Astrocyte (in vitro differentiated cells and primary cell): ENCODE data around the gene MYADML2. TPM values are rescaled to one million over a fixed set of nuclear protein-coding genes. Genes with fewer than 3 reads are reported as not detected.

Experiments
- DNase-seq: peaks from one replicate; pipeline ENCODE4 v3.0.0-alpha.2; 2010; ENCODE audit warnings: low read depth
- FAIRE-seq: peaks from 2 replicates; lab custom pipeline; 2011; peaks lifted over from hg19 to GRCh38; lab: Jason Lieb, UNC
- H2AFZ ChIP-seq: 2 replicates; pipeline ENCODE4 v1.6.0; 2012; ENCODE audit warnings: low read depth, low read length, inconsistent platforms
- H3K27ac ChIP-seq: 2 replicates; pipeline ENCODE4 v1.5.1; 2011; ENCODE audit warnings: low read depth, low read length, inconsistent platforms
- H3K27me3 ChIP-seq: 2 replicates; pipeline ENCODE4 v1.6.0; 2011; ENCODE audit warnings: low read length, inconsistent platforms; ENCODE audit not compliant: insufficient read depth
- H3K36me3 ChIP-seq: 2 replicates; pipeline ENCODE4 v1.5.1; 2011; ENCODE audit warnings: low read length, inconsistent platforms; ENCODE audit not compliant: insufficient read depth
- H3K4me1 ChIP-seq: 2 replicates; pipeline ENCODE4 v1.5.1; 2011; ENCODE audit warnings: low read length, inconsistent platforms; ENCODE audit not compliant: insufficient read depth
- H3K4me2 ChIP-seq: 2 replicates; pipeline ENCODE4 v1.6.0; 2012; ENCODE audit warnings: low read length, inconsistent platforms
- H3K4me3 ChIP-seq: 2 replicates; pipeline ENCODE4 v1.5.1; 2011; ENCODE audit warnings: low read depth, mild to moderate bottlenecking, low read length, inconsistent platforms; ENCODE audit not compliant: insufficient read depth
- H3K79me2 ChIP-seq: 2 replicates; pipeline ENCODE4 v1.6.0; 2012; ENCODE audit warnings: mild to moderate bottlenecking, low read length, inconsistent platforms; ENCODE audit not compliant: insufficient read depth
- H3K9ac ChIP-seq: 2 replicates; pipeline ENCODE4 v1.6.0; 2012; ENCODE audit warnings: mild to moderate bottlenecking, low read length, inconsistent platforms
- H3K9me3 ChIP-seq: 2 replicates; pipeline ENCODE4 v1.5.1; 2012; ENCODE audit warnings: low read depth, mild to moderate bottlenecking, low read length, inconsistent platforms; ENCODE audit not compliant: insufficient read depth
- H4K20me1 ChIP-seq: 2 replicates; pipeline ENCODE4 v1.6.0; 2012; ENCODE audit warnings: low read length, inconsistent platforms; ENCODE audit not compliant: insufficient read depth
- H3K27ac Mint-ChIP-seq: one replicate; pipeline ENCODE4 v1.8.0; 2021; ENCODE audit warnings: mild to moderate bottlenecking, mixed read lengths; ENCODE audit not compliant: unreplicated experiment
- H3K27me3 Mint-ChIP-seq: one replicate; pipeline ENCODE4 v1.8.0; 2021; ENCODE audit warnings: low read depth, mixed read lengths; ENCODE audit not compliant: unreplicated experiment
- H3K36me3 Mint-ChIP-seq: one replicate; pipeline ENCODE4 v1.8.0; 2021; ENCODE audit warnings: low read depth, mixed read lengths; ENCODE audit not compliant: unreplicated experiment
- H3K4me1 Mint-ChIP-seq: one replicate; pipeline ENCODE4 v1.8.0; 2021; ENCODE audit warnings: low read depth, mixed read lengths; ENCODE audit not compliant: unreplicated experiment
- H3K4me3 Mint-ChIP-seq: one replicate; pipeline ENCODE4 v1.8.0; 2021; ENCODE audit warnings: mild to moderate bottlenecking, moderate library complexity, mixed read lengths; ENCODE audit not compliant: unreplicated experiment
- H3K9me3 Mint-ChIP-seq: one replicate; pipeline ENCODE4 v1.8.0; 2021; ENCODE audit warnings: mild to moderate bottlenecking, mixed read lengths; ENCODE audit not compliant: unreplicated experiment
- CTCF ChIP-seq: IDR thresholded peaks from 2 replicates; pipeline ENCODE4 v1.5.1; 2011; ENCODE audit warnings: low read depth, mild to moderate bottlenecking, inconsistent platforms, low read length, moderate library complexity; ENCODE audit not compliant: insufficient read depth
- EZH2 ChIP-seq: IDR thresholded peaks from 2 replicates; pipeline ENCODE4 v1.6.1; 2012; ENCODE audit warnings: mild to moderate bottlenecking, low read length, inconsistent platforms; ENCODE audit not compliant: insufficient read depth
- total RNA-seq: library from RNA; stranded (reverse); gene quantifications from 2 replicates; pipeline ENCODE4 v1.2.1, GENCODE V29; 2021

MYADML2 gene
- total RNA-seq, 1 donor from 2014 or later = not detected

DNA sequence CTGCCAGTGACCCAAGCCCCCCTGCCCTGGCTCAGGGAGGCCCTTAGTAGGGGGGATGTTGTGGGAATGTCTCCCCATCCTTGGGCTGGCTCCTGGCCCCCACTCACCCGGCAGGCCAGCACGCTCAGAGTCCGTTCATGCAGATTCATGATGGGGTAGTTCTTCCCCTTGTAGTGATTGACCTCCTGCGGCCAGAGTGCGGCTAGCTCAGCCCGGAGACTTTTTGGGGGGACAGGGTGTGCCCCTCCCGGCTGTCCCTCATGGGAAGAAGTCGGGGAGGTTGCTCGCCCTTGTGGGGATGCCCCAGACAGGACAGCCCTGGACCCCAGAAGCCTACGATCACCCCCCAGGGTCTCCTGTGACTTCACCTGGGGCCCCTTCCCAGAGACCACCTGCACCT lies 41.0 kb downstream of the MYADML2 start:
- H3K4me3 Mint-ChIP-seq = no peak overlapping the region

GRCh38 chr17:81905424-81905875 lies 41.6 kb downstream of the MYADML2 start:
- Mint-ChIP-seq H3K4me1 (peaks cover 2% of the 10 kb centered on the region), H3K36me3 (peaks cover 3% of the 10 kb centered on the region), H3K4me3 (no peak overlapping the region), H3K9me3 (no peaks in the 10 kb centered on the region), H3K27me3 (no peaks in the 10 kb centered on the region), H3K27ac (no peak overlapping the region)
- TF ChIP-seq EZH2 (no peak), CTCF (no peak)
- H3K79me2 ChIP-seq = peaks cover 6% of the 10 kb centered on the region
- H3K9ac ChIP-seq = no peak overlapping the region
- H3K27me3 ChIP-seq = no peaks in the 10 kb centered on the region
- peaks cover 26% of the 10 kb centered on the region for H4K20me1 ChIP-seq
- FAIRE-seq = no peak
- no peak for DNase-seq
- peaks cover 8% of the 10 kb centered on the region for H3K4me1 ChIP-seq
- H3K27ac ChIP-seq = no peak overlapping the region
- H3K36me3 ChIP-seq = no peaks in the 10 kb centered on the region
- H3K4me2 ChIP-seq = no peak overlapping the region
- H3K9me3 ChIP-seq = no peaks in the 10 kb centered on the region
- H3K4me3 ChIP-seq = no peak overlapping the region
- H2AFZ ChIP-seq = no peak overlapping the region

More for the DNA sequence above, 41.0 kb downstream of the MYADML2 start:
- TF ChIP-seq CTCF (no peak), EZH2 (no peak)
- H3K27ac ChIP-seq = no peak overlapping the region
- H3K4me1 Mint-ChIP-seq = peaks cover 2% of the 10 kb centered on the region
- peaks cover 10% of the 10 kb centered on the region for H3K4me1 ChIP-seq
- H3K27ac Mint-ChIP-seq = no peak overlapping the region
- no peaks in the 10 kb centered on the region for H3K9me3 Mint-ChIP-seq
- H3K79me2 ChIP-seq = peaks cover 4% of the 10 kb centered on the region
- no peak for FAIRE-seq
- no peaks in the 10 kb centered on the region for H3K27me3 Mint-ChIP-seq
- H3K27me3 ChIP-seq = no peaks in the 10 kb centered on the region
- no peak overlapping the region for H3K9ac ChIP-seq
- no peak overlapping the region for H3K4me3 ChIP-seq
- peaks cover 26% of the 10 kb centered on the region for H4K20me1 ChIP-seq
- H3K9me3 ChIP-seq = no peaks in the 10 kb centered on the region
- H3K36me3 Mint-ChIP-seq = peaks cover 3% of the 10 kb centered on the region
- H3K4me2 ChIP-seq = no peak overlapping the region
- H3K36me3 ChIP-seq = no peaks in the 10 kb centered on the region
- no peak overlapping the region for H2AFZ ChIP-seq
- DNase-seq = no peak

DNA sequence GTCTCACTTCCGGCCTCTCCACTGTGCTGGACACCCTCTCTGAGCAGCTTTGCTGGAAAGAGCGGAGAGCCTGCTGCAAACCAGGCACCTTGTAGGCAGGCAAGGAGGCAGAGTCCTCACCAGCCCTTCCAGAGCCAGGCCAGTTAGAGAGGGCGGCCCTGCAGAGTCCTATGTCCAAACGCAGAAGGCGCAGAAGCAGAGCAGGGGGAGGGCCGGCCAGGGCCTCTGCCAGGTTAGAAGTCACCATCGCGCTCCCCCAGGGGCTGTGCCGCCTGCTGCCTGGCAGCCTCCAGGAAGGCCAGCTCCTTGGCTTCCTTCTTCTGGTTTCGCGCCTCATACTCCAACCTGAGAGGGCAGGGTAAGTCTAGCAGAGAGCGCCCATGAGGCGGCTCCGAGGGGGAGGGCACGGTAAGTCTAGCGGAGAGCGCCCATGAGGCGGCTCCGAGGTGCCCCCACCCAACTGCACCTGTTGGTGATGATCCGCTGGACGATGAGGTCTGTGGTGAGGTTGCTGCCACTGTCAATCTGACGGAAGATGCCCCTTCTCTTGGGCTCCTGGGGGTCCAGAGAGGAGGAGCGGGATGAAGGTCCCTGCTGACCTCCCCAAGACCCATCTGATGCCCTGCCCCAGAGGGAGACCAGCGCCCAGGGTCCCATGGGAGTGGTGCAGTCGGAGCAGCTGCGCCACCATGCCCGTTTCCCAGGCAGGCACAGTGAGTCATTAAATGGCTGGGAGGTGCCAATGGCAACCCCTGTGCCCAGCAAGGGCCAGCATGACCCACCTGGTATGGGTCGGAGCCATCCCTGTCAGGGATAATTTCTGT lies 42.2 kb downstream of the MYADML2 start:
- TF ChIP-seq CTCF = no peak
- TF ChIP-seq EZH2 = no peak
- no peaks in the 10 kb centered on the region for H3K9me3 Mint-ChIP-seq
- peaks cover 7% of the 10 kb centered on the region for H3K36me3 Mint-ChIP-seq
- no peak overlapping the region for H3K4me2 ChIP-seq
- no peak overlapping the region for H3K9ac ChIP-seq
- FAIRE-seq (no peak), DNase-seq (no peak)
- H3K4me3 Mint-ChIP-seq = no peak overlapping the region
- H3K27ac ChIP-seq = no peak overlapping the region
- peaks cover 8% of the 10 kb centered on the region for H3K4me1 ChIP-seq
- peaks cover 23% of the 10 kb centered on the region for H4K20me1 ChIP-seq
- no peaks in the 10 kb centered on the region for H3K36me3 ChIP-seq
- no peak overlapping the region for H2AFZ ChIP-seq
- H3K9me3 ChIP-seq = no peaks in the 10 kb centered on the region
- H3K4me3 ChIP-seq = no peak overlapping the region
- H3K79me2 ChIP-seq = peaks cover 10% of the 10 kb centered on the region
- no peaks in the 10 kb centered on the region for H3K27me3 ChIP-seq
- no peak overlapping the region for H3K27ac Mint-ChIP-seq
- H3K27me3 Mint-ChIP-seq = no peaks in the 10 kb centered on the region
- H3K4me1 Mint-ChIP-seq = peaks cover 2% of the 10 kb centered on the region
